DOHH2 (cell line): ENCODE measurements around the gene UROC1.

Source experiments
- CTCF ChIP-seq: fragments of 200-600 bp; sonication (generic); IDR thresholded peaks from one replicate; pipeline ENCODE4 v1.5.1; 2014; ENCODE audit warnings: antibody characterized with exemption, mild to moderate bottlenecking, low read depth, low read length; ENCODE audit not compliant: poor library complexity, severe bottlenecking
- EZH2phosphoT487 ChIP-seq: fragments of 200-600 bp; sonication (generic); IDR thresholded peaks from 2 replicates; pipeline ENCODE4 v1.6.1; 2017; ENCODE audit warnings: borderline replicate concordance, mild to moderate bottlenecking, antibody characterized with exemption, low read length, moderate library complexity, mixed read lengths

- no peak for TF ChIP-seq CTCF
- no peak for TF ChIP-seq EZH2phosphoT487
Observed at GRCh38 chr3:126438186-126438585, 79.4 kb downstream of the UROC1 start.
